Nucleus accumbens (tissue), 56 donors: Measurements from ENCODE around the gene DDRGK1.
"Not testable (repeated sequence)": the region's sequence is repeated elsewhere in the genome, so short reads cannot be mapped to it uniquely, and the experiment has no call there.

Experiments
- DNase-seq, 56 donors: peaks; one replicate each; lab custom pipeline; 2025; lab: John Stamatoyannopoulos, UW

The DDRGK1 gene

DNA sequence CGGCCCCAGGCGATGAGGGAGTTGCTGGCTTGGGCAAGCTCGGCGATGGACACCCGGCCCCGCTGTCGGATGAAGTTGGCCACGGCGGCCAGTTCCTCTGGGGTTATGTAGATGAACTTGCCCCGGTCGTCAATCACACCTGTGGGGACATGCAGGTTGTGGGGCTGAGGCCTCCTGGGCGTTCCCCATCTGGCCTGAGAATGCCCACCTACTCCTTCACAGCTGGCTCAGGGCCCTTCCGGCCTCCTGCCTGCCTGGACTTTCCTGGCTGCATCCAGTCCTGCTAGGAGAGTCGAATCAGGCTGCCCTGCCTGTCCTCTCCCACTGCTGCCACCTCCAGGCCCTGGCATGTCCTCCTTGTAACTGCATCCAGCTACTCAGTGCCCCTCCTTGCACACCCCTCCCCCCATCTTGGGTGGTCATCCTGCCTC, 13.8 kb downstream of the DDRGK1 start:
- DNase-seq = no peak

- DNase-seq = no peak
These were observed 14.8 kb downstream of the DDRGK1 start for GRCh38 chr20:3189561-3190131.

GRCh38 chr20:3188823-3189413, 15.6 kb downstream of the DDRGK1 start:
- DNase-seq = no peak

GRCh38 chr20:3187861-3188260, 16.6 kb downstream of the DDRGK1 start:
- DNase-seq = not testable (repeated sequence)

- DNase-seq = no peak
These were observed 20.4 kb downstream of the DDRGK1 start for GRCh38 chr20:3183896-3184612.

DNA sequence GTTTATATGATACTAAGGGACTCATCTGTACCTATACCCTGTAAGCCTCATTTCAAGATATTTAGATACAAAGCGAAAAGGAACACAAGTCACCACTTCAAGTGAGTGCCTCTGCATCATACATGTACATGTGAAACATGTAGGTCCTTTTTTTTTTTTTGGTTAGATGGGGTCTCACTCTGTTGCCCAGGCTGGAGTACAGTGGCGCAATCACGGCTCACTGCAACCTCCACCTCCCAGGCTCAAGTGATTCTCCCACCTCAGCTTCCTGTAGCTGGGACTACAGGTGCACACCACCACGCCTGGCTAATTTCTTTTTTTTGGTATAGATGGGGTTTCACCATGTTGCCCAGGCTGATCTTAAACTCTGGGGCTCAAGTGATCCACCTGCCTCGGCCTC, 22.1 kb downstream of the DDRGK1 start:
- not testable (repeated sequence) for DNase-seq

GRCh38 chr20:3181270-3181669, 23.2 kb downstream of the DDRGK1 start:
- DNase-seq = no peak

GRCh38 chr20:3180319-3180718, 24.2 kb downstream of the DDRGK1 start:
- DNase-seq = no peak

DNA sequence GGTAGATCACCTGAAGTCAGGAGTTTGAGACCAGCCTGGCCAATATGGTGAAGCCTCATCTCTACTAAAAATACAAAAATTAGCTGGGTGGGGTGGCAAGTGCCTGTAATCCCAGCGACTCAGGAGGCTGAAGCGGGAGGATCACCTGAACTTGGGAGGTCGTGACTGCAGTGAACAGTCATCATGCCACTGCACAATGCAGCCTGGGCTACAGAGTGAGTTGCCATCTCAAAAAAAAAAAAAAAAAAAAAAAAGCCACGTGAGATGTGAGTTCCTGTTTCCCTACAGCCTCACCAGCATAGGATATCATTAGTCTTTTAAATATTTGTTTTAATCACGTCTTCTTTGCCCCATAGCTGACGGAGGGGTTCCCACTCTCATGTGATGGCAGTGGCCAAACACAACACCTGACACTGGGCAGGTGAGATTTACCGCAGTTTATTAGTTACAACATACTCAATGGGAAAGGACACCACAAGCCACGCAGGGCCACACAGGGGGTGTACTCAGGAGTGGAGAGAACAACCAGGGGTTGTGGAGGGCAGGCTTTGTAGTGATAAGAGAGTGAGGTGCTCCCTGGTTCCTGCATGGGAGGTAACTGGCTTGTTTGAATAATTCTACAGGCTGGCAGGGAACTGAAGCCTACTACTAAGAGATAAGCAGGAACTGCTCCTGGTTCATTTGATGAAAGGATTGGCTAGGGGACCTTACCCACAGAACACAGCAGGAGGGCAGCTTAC, 26.6 kb downstream of the DDRGK1 start:
- DNase-seq = no peak

GRCh38 chr20:3175270-3175669, 29.2 kb downstream of the DDRGK1 start:
- no peak for DNase-seq

DNA sequence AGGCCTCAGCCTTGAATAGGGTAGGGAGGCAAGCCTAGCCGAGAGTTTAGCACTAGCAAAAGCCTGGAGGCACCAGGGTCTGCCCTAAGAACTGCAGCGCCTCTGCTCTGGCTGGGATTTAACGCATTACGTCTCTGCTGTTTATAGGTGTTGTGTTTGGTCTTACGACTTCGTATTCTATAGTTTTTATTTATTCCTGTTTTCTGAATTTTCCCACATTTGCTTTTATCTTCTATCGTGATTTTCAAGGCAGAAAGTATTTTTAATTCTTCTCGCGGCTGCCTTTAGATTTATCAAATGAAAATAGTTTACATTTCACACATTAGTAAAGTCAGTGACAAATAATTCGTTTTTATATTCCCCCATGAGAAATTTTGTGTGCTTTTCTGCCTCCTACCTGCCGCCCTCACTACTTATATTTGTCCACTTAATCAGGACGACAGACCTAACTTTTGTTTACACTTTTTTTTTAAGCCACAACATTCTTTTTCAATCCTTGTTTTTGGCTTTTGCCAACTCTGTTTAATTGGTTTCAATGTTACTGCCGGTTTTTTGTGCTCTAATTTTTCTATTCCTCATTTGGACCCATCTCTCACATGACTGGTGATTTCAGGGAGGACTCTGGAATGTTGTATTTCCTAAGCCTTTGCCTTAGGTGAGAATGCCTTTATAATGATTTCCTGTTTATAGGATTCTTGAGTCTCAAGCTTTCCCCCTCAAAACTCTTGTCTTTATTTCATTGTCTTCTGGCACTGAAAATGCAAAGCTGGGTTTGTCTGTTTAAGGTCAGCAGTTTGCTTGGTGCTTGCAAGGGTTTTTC, 29.8 kb downstream of the DDRGK1 start:
- peak in 4 of 56 donors; percentile 25 to 49 (median 34) for DNase-seq

DNA sequence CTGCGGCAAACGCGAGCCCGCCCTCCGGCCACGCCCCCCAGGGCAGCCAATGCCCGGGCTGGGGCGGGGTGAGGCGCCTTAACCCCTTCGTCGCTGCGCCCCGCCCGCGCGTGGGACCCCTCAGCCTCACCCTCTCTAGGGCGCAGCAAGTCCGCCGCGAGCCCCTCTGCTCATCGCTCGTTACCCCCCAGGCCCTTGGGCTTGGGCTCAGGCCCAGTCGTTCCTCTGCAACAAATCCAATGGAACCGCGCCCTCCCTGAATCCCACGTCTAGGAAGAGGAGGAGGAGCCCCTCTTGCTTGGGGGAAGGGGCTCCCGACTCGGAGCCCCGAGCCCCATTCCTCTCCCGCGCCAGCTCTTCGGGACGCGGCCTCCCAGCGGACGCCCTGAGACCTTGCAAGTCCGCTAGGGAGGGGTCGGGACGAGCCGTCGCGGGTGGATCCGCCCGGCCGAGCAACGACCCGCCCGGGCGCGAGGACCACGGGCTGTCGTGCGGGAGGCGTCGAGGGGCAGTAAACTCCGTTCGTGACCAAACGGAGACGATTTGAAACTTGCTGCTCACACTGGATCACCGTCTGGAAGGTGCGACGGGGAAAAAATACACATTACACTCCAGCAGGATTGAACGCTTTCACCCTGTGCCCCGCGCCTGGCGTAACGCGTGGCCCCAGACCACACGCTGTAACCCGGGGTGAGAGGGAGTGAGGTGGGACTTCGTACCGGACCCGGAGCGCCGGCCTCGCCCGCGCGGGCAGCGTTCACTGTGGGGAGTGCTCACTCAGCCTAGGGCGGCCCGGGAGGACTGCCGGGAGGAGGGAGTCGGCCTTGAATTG, 30.7 kb downstream of the DDRGK1 start:
- DNase-seq = peak in 48 of 56 donors; percentile 34 to 92 (median 78)

DNA sequence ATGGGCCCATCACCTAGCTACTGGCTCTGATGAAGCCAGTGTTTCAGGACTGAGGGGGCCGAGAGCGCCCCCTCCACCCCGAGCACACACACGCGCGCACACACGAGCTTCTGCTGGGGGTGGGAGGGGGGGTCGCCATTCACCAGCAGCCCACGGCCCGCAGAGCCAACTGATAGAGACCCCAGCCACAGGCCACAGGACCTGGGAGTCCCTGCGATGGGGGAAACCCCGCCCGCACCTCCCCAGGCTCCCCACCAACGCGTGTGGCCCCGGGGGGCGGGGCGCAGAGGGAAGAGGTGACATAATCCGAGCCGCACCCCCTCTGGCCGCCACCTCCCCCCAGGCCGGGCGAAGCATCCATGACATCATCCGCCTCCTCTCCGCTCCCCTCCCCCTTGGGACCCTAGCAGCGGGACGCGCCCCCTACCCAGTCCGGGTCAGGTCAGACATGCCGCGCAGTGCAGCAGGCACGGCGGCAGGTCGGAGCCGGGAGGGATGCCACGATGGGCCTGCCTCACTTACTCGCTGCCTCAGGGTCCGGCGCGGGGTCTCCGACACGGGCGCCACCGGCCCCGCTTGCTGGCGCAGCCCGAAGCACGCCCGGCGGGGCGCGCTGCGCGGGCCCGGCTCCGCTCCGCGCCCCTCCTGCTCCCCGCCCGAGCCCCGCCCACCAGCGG, 31.4 kb downstream of the DDRGK1 start, which contains the start of gene LZTS3:
Gene LZTS3, minus strand, starts transcription at position 617 of the 677 bp plus-strand sequence. CDS start 6,386 bp downstream, outside the sequence.
- DNase-seq = peak in 45 of 56 donors; percentile 41 to 89 (median 72)

GRCh38 chr20:3172126-3172932, 32.2 kb downstream of the DDRGK1 start:
- no peak for DNase-seq

DNA sequence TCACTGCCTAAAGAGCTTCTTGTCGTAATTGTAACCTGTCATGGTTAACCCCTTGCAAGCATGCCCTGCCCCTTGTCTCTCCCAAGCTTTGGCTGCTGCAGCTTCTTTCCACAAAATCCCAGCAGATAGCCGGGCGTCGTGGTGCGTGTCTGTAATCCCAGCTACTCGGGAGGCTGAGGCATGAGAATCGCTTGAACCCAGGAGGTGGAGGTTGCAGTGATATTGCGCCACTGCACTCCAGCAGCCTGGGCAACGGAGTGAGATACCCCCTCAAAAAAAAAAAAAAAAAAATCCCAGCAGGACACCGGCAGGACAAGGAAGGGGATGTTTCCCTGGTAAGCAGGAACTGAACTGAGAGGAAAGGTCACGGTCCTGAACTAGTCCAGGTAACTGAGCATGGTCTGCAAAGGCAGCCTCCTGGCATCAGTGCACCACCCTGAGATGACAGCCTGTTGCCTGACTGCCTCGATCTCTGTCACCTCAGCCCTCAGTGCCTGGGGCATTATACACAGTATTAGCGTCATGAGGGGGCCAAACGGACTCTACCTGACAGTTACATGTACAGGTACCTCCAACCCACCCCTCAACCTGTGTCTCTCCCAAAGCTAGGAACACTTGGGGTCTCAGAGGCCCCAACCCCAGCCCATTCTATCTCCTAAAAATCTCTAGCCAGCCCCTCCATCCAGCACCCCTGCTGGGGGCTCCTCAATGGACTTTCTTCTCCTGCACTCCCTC, 32.9 kb downstream of the DDRGK1 start:
- no peak for DNase-seq

- DNase-seq = no peak
These were observed 35.5 kb downstream of the DDRGK1 start for GRCh38 chr20:3168829-3169590.
